CD4-positive, alpha-beta T cell treated with Interleukin-10 for 1 hour (primary cell): ENCODE data around the gene C16orf89.

Source experiments
- DNase-seq: peaks from one replicate; pipeline ENCODE4 v3.0.0-alpha.2; 2020

The C16orf89 gene

DNA sequence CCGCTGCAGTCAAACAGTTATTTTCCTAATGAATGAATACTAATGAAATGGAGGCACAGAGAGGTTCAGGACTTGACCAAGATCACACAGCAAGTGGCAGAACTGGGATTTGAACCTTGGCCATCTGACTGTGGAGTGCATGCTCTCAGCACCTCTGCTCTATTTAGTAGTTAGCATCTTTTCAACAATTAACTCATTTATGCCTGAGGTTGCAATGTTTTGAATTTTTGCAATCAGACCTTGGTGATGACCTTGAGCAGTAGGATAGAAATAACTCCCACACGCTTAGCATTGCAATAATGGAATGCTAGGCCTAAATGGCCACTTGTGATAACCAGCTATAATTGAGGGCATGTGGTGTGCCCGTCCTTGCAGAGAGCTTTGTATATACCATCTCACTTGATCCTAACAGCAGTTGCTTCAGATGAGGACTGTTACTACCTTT lies 63.0 kb downstream of the C16orf89 start:
- DNase-seq = no peak

DNA sequence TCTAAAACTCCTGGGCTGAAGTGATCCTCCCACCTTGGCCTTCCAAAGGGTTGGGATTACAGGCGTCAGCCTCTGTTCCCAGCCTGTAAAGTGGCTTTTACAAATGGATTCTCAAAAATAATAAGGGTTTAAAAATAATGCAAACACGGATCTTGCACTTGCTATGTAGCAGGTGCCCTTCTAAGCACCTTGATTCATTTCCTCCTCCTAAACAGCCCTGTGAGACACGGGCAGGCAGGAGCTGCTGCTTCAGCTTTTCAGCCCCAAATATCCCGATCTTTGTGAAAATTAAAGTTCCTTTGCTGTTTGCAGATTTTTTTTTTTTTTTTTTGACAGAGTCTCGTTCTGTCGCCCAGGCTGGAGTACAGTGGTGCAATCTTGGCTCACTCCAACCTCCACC lies 63.8 kb downstream of the C16orf89 start:
- DNase-seq = no peak

DNA sequence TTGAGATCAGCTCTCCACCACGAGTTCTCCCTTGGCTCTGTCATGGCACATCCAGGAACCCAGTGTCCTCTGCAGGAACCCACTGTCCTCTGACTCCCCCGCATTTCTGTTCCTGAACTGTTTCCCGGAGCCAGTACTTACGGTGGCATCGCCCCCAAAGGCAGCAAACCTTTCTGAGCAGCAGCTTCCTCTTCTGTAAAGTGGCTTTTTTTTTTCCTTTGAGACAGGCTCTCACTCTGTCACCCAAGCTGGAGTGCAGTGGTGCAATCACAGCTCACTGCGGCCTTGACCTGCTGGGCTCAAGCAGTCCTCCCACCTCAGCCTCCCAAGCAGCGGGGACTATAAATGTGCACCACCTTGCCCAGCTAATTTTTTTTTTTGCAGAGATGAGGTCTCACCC lies 64.2 kb downstream of the C16orf89 start:
- no peak for DNase-seq

DNA sequence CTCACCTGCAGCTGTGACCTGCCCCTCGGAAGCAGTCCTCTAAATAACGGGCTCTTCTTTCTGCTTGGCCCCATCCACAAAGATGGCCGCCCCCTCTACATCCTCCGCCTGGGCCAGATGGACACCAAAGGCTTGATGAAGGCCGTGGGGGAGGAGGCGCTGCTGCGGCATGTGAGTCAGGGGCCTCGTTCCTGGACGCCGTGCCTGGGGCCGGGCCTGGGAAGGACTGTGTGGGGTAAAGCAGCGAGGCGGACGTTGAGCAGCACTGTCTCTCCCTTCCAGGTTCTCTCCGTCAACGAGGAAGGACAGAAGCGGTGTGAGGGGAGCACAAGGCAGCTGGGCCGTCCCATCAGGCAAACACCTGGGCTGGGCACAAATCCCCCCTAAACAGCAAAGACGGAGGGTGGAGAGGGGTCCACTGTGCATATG lies 65.2 kb downstream of the C16orf89 start:
- no peak for DNase-seq

DNA sequence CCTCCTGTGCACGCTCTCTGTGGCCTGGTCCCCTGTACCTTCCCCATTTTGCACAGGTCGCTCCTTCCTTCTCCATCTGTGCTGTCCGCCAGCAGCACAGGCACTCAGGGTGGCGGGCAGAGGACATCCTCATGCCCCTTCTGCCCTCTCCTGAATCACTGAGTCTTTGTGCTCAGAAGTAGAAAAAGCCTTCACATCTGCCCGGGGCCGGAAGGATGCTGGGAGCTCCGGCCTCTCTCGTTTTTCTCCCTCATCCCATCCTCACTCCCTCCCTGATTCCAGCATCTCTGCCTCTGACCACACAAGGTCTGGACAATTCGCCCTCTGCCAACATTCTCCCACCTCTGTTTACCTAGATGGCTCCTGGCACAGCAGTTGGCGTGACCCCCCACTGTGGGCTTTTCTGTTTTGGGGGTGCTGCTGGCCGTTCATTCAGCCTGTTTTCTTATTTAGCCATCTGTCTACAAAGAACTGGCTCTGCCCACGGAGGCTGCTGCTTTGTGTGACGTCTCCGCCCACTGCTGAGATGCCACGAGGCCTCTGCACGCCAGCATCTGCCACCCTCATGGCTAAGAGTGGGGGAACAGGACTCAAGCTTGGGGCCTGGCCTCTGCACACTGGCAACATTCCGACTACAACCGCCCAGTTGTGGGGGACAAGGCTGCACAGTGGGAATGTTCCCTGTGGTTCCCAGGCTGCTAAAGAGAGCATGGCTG lies 70.9 kb downstream of the C16orf89 start:
- no peak for DNase-seq
